Stimulated activated CD4-positive, alpha-beta T cell treated with anti-CD3 and anti-CD28 coated beads, Interleukin-4, amount 100 ng/mL, for 24 hours (primary cell): ENCODE results near the gene SERPINC1.
"Not testable (repeated sequence)": the region's sequence is repeated elsewhere in the genome, so short reads cannot be mapped to it uniquely, and the experiment has no call there.

ENCODE experiments used
- DNase-seq: peaks from one replicate; pipeline ENCODE4 v3.0.0-alpha.2; 2020

The SERPINC1 gene

DNA sequence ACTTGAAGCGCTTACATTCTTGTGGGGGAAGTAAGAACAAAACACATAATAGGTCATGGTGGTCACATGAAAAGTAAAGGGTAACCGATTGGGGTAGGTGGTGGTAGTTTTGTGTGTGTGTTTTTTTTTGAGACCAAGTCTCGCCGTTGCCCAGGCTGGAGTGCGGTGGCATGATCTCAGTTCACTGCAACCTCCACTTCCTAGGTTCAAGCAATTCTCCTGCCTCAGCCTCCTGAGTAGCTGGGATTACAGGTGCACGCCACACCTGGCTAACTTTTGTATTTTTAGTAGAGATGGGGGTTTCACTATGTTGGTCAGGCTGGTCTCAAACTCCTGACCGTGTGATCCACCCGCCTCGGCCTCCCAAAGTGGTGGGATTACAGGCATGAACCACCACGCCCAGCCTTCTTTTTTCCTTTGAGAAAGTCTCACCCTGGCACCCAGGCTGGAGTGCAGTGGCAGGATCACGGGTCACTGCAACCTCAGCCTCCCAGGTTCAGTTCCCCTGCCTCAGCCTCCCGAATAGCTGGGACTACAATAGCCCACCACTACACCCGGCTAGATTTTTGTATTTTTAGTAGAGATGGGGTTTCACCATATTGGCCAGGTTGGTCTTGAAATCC is 54.9 kb downstream of the SERPINC1 start:
- DNase-seq = not testable (repeated sequence)

DNA sequence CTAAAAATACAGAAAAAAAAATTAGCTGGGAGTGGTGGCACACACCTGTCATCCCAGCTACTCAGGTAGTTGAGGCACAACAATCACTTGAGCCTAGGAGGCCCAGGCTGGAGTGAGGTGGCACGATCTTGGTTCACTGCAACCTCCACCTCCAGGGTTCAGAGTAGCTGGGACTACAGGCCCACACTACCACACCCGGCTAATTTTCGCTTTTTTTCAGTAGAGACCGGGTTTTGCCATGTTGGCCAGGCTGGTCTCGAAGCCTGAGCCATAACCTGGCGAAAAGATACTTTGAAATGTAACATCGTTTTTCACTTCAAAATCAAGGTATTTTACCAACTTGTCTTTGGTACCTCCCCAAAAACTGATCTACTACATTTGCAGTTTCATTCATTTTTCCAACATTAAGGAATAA is 55.4 kb downstream of the SERPINC1 start:
- peak; percentile 39 for DNase-seq

DNA sequence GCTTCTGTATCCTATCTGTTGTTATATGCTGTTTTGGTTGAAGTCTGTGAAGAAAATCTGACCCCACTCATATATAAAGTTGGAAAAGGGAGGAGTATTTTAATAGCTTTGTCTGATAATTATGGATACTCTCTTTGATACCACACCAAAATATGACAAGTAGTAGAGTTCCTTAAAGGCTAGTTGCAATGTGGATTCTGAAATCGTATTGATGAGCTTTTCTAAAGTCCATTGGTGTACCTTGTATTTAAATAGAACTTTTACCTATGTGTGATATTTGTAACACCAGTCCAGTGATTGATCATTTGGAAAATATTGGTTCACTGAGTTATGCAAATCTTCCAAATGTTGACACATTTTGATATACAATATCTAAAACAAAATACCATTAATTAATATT is 57.1 kb downstream of the SERPINC1 start:
- DNase-seq = no peak

DNA sequence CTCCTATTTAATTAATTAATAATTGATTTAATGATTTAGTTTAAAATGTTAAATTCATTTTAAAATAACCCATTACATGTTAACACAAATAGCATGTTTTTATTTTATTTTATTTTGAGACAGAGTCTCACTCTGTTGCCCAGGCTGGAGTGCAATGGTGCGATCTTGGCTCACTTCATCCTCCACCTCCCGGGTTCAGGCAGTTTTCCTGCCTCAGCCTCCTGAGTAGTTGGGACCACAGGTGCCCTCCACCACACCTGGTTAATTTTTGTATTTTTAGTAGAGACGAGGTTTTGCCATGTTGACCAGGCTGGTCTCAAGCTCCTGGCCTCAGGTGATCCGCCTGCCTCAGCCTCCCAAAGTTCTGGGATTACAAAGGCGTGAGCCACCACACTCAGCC is 57.6 kb downstream of the SERPINC1 start:
- DNase-seq = not testable (repeated sequence)

DNA sequence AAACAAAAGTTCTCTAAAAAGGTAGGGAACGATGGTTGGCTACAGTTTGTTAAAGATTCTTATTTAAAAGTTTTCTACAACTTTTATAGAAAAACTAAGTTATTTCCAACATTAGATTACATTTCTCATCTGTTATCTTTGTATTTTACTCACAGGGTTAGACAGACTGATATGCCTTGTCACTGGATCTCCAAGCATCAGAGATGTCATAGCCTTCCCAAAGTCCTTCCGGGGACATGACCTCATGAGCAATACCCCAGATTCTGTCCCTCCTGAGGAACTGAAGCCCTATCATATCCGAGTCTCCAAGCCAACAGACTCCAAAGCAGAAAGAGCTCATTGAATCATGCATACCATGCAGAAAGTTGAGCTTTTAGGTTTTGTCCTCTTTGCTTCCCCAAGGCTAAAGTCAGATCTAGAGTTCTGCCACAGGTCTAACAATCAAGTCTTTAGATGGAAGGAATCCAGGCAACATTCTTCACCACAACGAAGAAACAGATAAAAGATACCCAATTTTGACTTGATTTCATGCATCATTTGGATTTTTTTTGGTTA is 59.7 kb downstream of the SERPINC1 start:
- DNase-seq = no peak

DNA sequence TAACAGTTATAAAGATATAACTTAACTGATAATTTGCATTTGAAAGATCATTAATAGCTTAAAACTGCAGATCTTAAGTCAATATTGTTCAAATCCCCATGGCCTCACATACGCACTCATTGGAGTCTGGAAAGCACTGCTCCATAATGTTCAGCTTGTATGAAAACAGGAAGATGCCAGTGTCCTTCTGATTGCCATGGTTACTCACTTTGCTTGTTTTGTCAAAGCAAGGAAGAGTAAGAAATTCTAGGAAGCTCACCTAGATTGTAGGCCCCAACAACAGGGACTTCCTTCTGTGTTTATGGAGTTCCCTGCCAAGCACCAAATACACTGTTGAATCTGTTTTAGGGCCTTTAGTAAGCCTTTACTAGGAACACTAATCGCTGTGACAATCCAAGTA is 60.2 kb downstream of the SERPINC1 start:
- DNase-seq = no peak

DNA sequence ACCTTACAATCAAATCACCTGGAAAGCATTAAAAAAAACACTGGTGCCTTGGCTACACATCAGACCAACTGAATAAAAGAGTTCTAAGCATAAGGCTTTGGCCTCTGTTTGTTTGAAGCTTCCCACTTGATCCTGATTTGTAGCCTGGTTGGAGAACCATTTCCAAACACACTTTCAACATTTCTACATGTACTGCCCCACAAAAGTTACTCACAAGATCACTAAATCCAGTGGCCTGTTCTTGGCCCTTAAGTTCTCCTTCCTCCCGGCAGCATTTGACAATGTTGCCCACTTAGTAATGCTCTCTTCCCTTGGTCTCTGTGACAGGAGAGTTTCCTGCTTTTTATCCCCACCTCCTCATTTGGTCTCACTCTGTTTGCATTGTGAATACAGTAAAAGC is 61.1 kb downstream of the SERPINC1 start:
- DNase-seq = no peak
